TTC549 (cell line): ENCODE data around the gene TGFB1I1.
"Not testable (repeated sequence)": the region's sequence is repeated elsewhere in the genome, so short reads cannot be mapped to it uniquely, and the experiment has no call there.

Experiments used
- FAIRE-seq: peaks from 2 replicates; lab custom pipeline; 2012; peaks lifted over from hg19 to GRCh38; lab: Jason Lieb, UNC

Gene TGFB1I1

DNA sequence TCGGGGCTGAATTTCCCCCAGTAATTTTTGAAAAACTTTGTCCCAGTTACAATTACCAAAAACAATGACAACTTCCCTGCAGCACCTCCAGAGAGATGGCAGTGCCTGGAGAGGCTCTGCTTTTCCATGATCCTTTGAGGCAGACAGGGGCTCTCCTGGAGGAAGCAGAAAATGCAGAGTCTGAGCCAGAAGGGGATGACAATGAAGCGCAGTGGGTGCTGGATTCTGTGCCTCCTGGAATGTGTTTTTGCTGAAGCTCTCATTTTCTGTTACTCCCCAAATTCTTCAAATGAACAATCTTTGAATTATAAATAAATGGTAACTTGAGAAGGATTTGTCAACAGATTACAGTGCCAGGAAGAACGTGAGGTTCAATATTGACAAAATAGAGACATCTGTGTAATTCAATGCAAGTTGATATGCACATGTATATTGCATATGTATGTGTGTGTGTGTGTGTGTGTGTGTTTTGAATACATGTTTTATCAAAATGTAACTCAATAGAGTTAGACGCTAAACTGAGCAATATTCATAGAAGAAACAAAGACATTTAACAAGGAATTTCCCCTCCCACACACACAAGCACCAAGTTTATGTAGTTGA lies 45.9 kb downstream of the TGFB1I1 start:
- no peak for FAIRE-seq

DNA sequence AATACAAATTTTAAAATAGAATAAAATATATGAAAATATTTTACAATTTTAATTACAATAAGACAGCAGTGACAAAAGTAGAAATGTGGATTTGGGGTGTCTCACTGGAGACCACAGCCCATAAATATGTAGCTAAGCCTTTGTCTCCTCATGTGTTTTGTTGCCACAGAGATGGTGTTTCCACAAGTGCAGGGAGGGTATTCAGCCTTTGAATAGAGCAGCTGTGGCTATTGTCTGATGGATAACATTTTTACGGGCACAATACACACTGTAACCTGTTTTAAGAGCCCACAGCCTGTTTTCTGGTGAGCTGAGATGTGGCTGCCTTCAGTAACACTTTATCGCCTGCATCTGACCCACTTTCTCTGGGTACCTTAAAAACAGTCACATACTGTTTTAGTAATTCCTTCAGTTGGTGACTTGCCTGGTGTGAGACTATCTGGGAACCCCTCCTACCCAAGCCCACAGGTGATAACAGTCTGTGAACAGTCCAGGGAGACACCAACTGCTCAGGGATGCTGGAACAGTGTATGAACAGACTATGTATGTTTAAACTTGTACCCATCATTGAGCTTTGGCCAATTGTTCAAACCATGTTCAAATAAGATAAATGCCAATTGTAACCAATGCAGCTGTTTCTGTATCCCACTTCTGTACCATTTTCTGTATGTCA lies 47.9 kb downstream of the TGFB1I1 start:
- no peak for FAIRE-seq

DNA sequence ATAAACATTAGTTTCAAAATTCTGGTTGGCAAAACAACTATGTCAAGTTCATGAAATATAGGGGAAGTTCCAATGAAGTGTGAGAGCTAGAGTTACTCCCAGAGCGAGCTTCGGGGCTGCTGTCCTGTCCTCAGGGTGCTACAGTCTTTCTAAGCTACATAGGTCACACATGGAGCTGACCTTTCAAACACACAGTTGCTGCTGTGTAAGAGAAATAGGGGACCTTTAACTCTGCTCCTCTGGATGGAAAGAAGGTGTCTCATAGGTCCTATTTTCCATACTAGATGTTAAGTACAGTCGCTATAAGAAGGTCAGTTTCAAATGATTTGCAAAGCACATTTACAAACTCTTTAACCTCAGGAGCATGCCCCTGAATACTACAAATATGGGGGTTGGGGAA lies 49.4 kb downstream of the TGFB1I1 start:
- no peak for FAIRE-seq

DNA sequence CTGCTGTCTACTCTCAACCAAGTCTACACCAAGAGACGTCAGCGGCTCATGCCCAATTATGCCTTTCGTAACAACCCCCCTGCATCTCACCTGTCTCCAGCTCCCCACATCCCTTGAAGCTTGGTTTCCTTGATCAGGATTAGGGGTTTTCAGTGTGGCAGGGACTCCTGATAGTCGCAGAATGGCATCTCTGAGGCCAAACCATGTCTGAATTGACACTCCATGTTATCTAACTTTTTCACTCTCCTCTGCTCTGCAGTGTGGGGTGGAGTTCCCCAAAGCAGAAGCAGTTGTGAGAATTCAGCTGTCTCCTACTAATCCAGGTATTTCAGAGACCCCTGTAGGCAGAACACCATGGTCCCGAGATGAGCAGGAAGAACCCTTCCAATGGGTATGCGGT lies 50.1 kb downstream of the TGFB1I1 start:
- FAIRE-seq: no peak

DNA sequence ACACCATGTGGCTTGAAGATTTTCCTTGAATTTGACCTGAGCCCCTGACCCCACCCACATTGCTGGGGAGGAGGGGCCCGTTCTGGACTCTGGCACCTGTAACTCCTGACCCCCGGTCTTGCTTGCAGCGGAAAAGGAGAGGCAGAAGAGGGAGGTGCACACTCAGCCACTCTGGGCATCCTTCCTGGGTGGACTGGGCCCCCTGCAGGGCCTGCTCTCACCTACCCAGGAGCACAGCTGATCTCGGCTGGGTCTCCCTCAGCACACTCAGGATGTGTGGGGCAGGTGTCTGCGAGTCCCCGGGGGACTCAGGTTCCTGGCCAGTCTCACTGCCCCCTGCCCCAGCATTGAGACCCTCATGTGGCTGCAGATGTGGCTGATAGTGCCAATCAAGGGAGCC lies 51.8 kb downstream of the TGFB1I1 start:
- FAIRE-seq: not testable (repeated sequence)

DNA sequence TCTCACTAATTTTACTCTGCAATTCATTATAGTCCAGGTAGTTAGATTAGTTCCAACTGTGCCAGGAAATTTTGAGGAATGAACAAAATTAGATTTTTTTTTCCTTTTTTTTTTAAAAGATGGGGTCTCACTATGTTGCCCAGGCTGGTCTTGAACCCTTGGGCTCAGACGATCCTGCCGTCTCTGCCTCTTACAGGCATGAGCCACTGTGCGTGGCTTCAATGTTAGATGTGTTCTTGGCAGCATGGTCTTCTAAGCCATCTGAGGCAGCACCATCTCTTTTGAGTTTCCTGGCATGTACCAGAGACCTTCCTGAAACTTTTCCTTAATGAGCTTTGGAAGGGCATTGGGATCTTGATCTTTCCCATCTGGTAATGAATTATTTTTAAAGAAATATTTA lies 53.2 kb downstream of the TGFB1I1 start:
- no peak for FAIRE-seq
